Neuron (in vitro differentiated cells): Measurements from ENCODE around the gene R3HDM4.
A peak's percentile ranks its signal among the peaks of the same experiment; 100 is the strongest.
"Not testable (repeated sequence)": the region's sequence is repeated elsewhere in the genome, so short reads cannot be mapped to it uniquely, and the experiment has no call there.

Experiments used
- H2AFZ ChIP-seq: one replicate; pipeline ENCODE4 v1.6.1; 2013; ENCODE audit warnings: low read depth, mild to moderate bottlenecking, inconsistent platforms, low read length, moderate library complexity
- H3K27me3 ChIP-seq: one replicate; pipeline ENCODE4 v1.6.1; 2013; ENCODE audit warnings: low read length; ENCODE audit not compliant: insufficient read depth
- H3K36me3 ChIP-seq: one replicate; pipeline ENCODE4 v1.6.1; 2013; ENCODE audit warnings: low read length; ENCODE audit not compliant: insufficient read depth
- H3K4me1 ChIP-seq: one replicate; pipeline ENCODE4 v1.6.1; 2013; ENCODE audit warnings: low read length; ENCODE audit not compliant: insufficient read depth
- H3K4me3 ChIP-seq: 2 replicates; pipeline ENCODE4 v1.5.1; 2013; ENCODE audit warnings: mild to moderate bottlenecking, low read length, moderate library complexity
- H3K9me3 ChIP-seq: one replicate; pipeline ENCODE4 v1.6.1; 2013; ENCODE audit warnings: low read length

The R3HDM4 gene

DNA sequence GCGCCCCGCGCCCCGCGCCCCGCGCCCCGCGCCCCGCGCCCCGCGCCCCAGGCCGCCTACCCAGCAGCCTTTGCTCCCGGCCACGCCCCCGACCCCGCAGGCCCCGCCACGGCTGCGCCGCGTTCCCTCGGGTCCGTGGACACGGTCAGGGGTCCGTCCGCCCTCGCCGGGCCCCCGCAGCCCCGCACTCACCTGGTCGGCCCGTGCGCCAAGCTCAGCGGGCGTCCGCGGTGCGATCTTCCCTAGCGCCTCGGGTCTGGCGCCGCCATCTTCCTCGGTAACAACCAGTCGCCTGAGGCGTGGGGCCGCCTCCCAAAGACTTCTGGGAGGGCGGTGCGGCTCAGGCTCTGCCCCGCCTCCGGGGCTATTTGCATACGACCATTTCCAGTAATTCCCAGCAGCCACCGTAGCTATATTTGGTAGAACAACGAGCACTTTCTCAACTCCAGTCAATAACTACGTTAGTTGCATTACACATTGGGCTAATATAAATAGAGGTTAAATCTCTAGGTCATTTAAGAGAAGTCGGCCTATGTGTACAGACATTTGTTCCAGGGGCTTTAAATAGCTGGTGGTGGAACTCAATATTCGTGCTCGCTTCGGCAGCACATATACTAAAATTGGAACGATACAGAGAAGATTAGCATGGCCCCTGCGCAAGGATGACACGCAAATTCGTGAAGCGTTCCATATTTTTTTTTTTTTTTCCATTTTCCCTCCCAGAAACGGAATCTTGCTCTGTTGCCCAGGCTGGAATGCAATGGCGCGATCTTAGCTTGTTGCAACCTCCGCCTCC is 19.9 kb downstream of the R3HDM4 start, which contains the start of the genes MED16 and RNU6-9:
TSS of gene MED16 (minus strand) at position 294 of the 796 bp plus-strand sequence. CDS start 2,056 bp downstream, outside the sequence.
TSS of gene RNU6-9 (plus strand) at position 591 of the 796 bp plus-strand sequence.
- no peaks in the 10 kb centered on the region for H3K9me3 ChIP-seq
- H2AFZ ChIP-seq, result peak within 1 kb of the TSS; percentile 95
- H3K4me3 ChIP-seq, result peak within 1 kb of the TSS; percentile 98
- no peaks in the 10 kb centered on the region for H3K27me3 ChIP-seq
- H3K36me3 ChIP-seq, result peaks cover 37% of the 10 kb centered on the region
- peaks cover 5% of the 10 kb centered on the region for H3K4me1 ChIP-seq

DNA sequence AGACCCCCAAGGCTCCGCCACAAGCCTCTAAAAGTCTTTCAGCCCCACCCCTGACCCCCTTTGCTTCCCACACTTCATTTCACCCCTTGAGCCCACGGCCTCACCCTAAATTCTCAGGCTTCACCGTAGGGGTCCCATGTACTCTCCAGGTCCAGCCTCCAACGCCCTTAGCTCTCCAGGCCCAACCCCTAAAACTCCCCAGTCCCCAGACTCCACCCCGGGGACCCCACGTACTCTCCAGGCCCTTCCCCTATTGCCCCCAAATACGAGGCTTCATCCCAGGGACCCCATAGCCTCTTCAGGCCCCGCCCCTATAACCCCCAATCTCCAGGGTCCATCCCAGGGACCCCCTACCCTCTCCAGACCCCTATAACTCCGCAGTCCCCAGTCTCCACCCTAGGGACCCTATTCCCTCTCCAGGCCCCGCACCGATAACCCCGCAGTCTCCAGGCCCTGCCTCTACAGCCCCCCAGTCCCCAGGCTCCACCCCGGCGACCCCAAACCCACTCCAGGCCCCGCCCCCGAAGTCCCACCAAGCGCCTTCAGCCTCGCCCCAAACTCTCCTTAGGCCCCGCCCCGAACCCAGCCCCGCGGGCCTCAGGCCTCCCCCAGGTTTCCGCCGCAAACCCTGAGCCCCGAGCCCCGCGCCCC is 20.7 kb downstream of the R3HDM4 start:
- H3K4me3 ChIP-seq, result peak overlapping the region; percentile 98
- H3K36me3 ChIP-seq, result peaks cover 40% of the 10 kb centered on the region
- H3K4me1 ChIP-seq, result peaks cover 5% of the 10 kb centered on the region
- H3K9me3 ChIP-seq, result no peaks in the 10 kb centered on the region
- H2AFZ ChIP-seq, result no peak overlapping the region
- H3K27me3 ChIP-seq, result no peaks in the 10 kb centered on the region

DNA sequence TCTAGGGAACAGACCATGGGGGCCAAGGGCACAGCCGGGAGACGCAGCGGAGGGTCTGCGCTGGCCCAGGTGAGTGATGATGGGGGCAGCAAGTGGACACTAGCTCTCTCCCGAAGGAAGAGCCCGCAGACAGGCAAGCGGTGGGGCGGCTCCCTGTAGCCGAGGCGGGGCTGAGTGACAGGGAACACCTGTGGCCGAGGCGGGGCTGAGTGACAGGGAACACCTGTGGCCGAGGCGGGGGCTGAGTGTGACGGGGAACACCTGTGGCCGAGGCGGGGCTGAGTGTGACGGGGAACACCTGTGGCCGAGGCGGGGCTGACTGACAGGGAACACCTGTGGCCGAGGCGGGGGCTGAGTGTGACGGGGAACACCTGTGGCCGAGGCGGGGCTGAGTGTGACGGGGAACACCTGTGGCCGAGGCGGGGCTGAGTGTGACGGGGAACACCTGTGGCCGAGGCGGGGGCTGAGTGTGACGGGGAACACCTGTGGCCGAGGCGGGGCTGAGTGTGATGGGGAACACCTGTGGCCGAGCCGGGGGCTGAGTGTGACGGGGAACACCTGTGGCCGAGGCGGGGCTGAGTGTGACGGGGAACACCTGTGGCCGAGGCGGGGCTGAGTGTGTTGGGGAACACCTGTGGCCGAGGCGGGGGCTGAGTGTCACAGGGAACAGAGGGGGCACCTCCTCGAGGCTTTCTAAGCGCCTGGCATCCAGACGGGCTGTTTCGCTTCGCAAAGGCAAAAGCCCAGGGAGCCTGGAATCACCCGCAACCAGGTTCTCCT is 21.4 kb downstream of the R3HDM4 start:
- H3K27me3 ChIP-seq, H3K9me3 ChIP-seq, H3K4me1 ChIP-seq, H2AFZ ChIP-seq: not testable (repeated sequence)
- peak overlapping the region; percentile 98 for H3K4me3 ChIP-seq
- peaks cover 35% of the 10 kb centered on the region for H3K36me3 ChIP-seq

DNA sequence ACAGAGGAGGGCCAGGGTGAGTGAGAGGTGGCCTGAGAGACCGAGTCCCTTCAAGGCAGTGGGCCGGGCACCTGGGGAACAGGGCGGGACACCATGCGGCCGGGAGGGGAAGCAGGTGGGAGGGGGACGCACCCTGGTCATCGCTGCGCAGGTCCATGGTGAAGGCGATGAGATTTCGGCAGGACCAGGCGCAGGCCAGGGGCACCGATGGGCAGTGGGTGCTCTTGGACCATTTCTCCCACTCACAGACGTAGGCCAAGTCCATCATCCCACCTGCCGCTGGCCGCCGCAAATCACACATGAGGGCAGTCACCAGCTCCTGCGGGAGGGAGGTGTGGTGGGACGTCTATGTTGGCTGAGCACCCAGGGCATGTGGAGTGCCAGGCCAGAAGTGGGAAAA is 22.2 kb downstream of the R3HDM4 start:
- H3K27me3 ChIP-seq, result no peaks in the 10 kb centered on the region
- peaks cover 37% of the 10 kb centered on the region for H3K36me3 ChIP-seq
- H3K9me3 ChIP-seq, result no peaks in the 10 kb centered on the region
- H3K4me1 ChIP-seq, result peaks cover 5% of the 10 kb centered on the region
- no peak overlapping the region for H3K4me3 ChIP-seq
- no peak overlapping the region for H2AFZ ChIP-seq

DNA sequence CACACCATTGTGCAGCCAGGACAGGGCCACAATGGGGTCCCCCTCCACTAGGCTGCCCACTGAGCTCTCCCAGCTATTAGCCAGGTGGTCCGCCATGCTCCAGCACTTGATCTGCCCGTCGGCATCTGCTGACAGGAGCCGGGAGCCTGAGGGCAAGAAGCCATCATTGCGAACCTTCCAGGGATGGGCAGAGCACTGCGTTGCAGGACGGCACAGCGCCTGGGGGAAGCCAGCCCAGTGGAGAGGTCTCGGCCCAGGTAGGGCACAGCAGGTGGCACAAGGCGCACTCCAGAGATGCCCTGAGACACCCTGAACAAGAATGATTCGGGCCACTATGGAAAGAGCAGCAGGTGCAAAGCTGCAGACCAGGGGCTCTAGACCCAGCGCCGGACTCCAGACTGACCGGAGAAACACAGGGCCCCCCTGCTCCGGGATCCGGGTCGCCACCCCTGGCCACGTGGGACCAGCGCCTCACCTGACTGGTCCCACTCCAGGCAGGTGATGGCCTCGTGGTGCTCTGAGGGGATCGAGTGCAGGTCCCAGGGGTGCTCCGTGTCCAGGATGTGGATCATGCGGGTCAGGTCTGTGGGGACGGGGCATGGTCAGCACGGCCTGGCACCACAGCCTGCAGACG is 23.2 kb downstream of the R3HDM4 start:
- Histone ChIP-seq H3K4me1 (peaks cover 5% of the 10 kb centered on the region), H3K36me3 (peaks cover 45% of the 10 kb centered on the region), H2AFZ (no peak overlapping the region), H3K4me3 (no peak overlapping the region), H3K27me3 (no peaks in the 10 kb centered on the region), H3K9me3 (no peaks in the 10 kb centered on the region)

DNA sequence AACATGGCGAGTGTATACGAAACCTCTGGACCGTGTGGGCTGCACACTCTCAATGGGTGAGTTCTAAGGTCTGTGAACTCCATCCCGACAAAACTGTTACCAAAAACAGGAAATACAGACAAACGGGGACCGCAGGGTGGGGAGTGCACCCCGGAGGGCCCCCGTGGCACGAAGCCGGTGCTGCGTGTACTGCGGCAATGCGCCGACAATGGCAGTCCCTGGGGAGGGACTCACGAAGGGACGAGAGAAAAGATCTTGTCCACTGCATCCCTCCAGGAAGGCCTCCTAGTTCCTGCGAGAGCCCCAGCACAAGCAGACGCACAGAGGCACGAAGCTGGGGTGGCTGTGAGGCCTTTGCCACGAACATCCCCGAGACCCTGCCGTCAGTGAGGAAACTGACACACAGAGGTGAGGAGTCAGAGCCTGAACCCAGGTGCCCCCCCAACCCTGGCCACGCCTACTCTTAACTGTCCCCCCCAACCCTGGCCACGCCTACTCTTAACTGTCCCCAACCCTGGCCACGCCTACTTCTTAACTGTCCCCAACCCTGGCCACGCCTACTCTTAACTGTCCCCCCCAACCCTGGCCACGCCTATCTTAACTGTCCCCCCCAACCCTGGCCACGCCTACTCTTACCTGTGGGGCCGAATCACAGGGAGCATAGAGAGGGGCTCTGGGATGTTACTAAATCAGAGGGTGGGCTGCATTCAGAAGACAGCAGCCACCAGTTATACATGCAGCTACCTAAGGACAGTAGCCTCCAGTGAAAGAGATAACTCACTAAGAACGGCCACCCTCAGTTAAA is 24.2 kb downstream of the R3HDM4 start:
- H2AFZ ChIP-seq, result no peak overlapping the region
- no peaks in the 10 kb centered on the region for H3K27me3 ChIP-seq
- peaks cover 5% of the 10 kb centered on the region for H3K4me1 ChIP-seq
- H3K36me3 ChIP-seq, result peaks cover 55% of the 10 kb centered on the region
- no peaks in the 10 kb centered on the region for H3K9me3 ChIP-seq
- no peak overlapping the region for H3K4me3 ChIP-seq

DNA sequence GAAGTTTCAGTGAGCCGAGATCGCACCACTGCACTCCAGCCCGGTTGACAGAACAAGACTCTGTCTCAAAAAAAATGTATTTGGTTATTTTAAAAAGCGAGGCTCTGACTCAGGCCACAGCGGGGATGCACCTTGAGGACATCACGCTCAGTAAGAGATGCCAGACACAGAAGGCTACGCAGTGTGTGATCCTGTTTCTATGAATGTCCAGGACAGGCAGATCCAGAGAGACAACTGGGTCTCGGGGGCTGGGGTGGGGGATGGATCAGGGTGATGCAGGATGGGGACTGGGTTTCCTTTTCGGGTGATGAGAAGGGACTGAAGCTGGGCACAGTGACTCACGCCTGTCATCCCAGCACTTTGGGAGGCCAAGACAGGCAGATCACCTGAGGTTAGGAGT is 25.4 kb downstream of the R3HDM4 start:
- peaks cover 5% of the 10 kb centered on the region for H3K4me1 ChIP-seq
- H3K36me3 ChIP-seq, result peaks cover 66% of the 10 kb centered on the region
- no peak overlapping the region for H3K4me3 ChIP-seq
- H3K9me3 ChIP-seq, result no peaks in the 10 kb centered on the region
- H3K27me3 ChIP-seq, result no peaks in the 10 kb centered on the region
- no peak overlapping the region for H2AFZ ChIP-seq

DNA sequence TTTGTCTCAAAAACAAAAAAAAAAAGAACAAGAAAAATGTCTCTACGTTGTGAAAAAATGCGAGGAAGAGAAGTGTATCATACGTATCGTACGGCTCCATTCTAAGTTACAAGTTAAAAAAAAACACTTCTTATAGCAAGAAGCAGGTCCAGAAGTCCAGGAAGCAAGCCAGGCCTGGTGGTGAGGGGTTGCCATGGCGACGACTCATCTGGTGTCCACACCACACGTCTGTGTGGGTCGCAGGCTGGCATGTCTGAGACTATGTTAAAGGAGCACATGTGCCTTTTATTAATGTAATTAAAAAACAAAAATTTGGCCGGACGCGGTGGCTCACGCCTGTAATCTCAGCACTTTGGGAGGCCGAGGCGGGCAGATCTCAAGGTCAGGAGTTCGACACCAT is 25.9 kb downstream of the R3HDM4 start:
- Histone ChIP-seq H3K4me3 (no peak overlapping the region), H3K4me1 (peaks cover 3% of the 10 kb centered on the region), H3K27me3 (no peaks in the 10 kb centered on the region), H2AFZ (no peak overlapping the region), H3K9me3 (no peaks in the 10 kb centered on the region), H3K36me3 (peaks cover 71% of the 10 kb centered on the region)

DNA sequence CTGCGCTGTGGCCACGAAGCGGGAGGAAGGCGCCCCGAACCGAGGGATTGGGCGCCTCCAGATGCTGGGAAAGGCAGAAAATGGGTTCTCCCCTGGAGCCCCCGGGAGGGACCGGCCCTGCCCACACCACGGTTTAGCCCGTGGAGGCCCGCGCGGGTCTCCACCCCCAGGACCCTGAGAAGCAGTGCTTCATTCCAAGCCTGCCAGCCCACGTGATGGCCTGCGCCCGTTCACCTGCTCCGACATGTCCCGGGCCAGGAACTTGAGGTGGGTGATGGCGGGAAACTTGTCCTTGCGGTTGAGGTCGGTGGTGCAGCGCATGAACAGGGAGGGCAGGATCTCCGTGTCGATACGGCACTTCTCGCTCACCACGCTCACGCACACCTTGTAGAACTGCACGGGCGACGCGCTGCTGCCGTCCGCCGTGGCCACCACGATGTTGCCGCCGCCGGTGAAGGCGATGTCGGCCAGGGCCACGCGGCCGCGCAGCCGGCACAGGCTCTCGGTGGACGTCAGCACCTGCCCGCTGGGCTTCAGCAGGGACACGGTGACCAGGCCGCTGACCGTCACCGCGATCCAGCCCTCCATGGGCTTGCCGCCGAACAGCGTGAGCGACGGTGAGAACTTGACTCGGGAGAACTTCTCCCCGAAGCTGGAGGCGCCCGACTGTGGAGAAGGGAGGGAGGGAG is 27.3 kb downstream of the R3HDM4 start:
- Histone ChIP-seq H2AFZ (no peak overlapping the region), H3K36me3 (peaks cover 80% of the 10 kb centered on the region), H3K9me3 (no peaks in the 10 kb centered on the region), H3K27me3 (no peaks in the 10 kb centered on the region), H3K4me3 (no peak overlapping the region), H3K4me1 (no peaks in the 10 kb centered on the region)

DNA sequence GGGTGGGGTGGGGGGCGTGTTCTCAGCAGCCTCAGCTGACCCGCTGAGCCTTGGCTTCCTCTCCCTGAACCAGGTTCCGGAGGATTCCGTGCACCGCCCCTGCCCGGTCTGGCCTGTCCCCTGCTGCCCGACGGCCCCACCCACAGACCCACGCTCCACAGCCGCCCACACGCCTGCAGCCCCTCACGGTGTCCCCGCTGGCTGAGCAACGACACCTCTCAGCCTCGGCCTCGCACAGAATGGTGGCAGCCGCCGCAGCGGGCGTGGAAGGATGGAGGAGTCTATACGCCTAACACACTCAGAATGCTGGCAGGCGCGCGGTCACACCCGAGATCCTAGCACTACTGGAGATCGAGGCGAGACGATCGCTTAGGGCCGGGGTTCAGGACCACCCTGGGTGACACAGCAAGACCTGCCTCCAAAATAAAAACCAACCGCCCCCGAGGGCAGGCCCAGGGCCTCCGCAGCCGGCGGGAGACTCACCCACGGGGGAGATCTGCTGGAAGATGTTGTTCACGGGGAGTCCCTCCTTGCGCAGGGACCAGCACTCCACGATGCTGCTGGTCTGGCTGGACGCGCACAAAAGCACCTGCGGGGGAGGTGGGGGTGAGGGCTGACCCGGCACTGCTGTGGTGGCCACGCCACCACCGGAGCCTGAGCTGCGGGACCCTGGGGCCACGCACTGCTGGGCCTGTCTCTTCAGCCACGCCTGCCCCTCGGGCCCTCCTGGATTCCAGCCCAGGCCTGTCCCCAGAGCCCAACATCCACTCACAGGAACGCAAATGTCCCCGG is 28.4 kb downstream of the R3HDM4 start:
- H3K4me1 ChIP-seq, result no peaks in the 10 kb centered on the region
- no peak overlapping the region for H2AFZ ChIP-seq
- no peaks in the 10 kb centered on the region for H3K9me3 ChIP-seq
- H3K27me3 ChIP-seq, result no peaks in the 10 kb centered on the region
- H3K36me3 ChIP-seq, result peaks cover 74% of the 10 kb centered on the region
- H3K4me3 ChIP-seq, result no peak overlapping the region

DNA sequence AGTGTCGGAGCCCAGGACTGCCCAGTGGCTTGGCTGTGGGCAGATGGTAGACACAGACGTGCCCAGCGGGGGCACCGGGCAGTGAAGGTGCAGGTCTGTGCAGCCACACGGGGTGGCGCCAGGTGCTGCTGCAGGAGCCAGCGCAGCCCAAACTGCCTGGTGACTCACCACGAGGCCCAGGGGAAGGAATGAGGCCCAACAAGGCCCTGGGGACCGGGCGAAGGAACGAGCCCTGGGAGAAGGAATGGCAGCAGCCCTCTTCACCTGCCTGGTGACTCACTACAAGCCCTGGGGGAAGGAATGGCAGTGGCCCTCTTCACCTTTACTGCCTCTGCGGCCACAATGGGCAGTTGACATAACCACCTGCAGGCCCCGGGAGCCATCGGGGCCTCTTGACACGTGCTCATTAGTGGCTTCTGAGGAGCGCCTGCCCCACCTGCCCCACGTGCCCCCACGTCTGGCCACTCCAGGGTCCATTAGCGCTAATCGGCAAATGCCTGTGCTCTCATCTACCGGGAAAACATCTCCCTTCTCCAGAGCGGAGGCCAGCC is 29.3 kb downstream of the R3HDM4 start:
- Histone ChIP-seq H3K4me3 (no peak overlapping the region), H3K36me3 (peaks cover 71% of the 10 kb centered on the region), H3K9me3 (no peaks in the 10 kb centered on the region), H3K27me3 (no peaks in the 10 kb centered on the region), H3K4me1 (no peaks in the 10 kb centered on the region), H2AFZ (no peak overlapping the region)
